ENCODE data around the gene PRKCE.
A peak's percentile ranks its signal among the peaks of the same experiment; 100 is the strongest.

The PRKCE gene

DNA sequence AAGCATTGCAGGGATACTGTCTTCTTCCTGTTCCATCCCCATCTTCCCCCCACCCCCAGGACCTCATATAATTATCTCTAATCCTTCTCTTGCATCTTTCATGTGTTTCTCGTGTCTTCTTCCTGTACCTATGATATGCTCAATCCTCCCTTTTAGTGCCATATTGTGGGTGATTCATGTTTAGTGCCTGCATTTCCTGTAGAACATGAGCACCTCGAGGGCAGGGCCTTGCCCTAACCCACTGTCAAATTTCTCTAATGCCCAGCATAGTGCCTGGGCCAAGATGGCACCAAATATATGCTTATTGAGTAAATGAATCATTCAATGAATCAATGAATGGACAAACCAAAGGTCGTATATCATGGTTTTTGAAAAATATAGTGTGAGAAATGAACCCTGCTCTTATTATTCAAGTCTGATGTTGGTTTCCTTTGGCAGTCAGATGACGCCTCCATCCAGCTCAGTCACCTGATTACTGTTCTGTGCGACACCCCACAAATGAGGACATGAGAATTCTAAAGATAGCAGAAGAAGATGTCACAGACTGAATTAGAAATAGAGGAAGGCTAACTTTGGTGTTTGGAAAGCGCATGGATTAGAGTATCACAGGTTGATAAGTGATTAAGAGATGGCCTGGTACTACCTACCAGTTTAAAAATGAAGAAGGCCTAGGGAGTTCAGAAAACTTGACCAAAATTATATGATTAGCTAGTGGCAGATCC lies 278.4 kb downstream of the PRKCE start:
- no peak overlapping the region for H3K4me3 Mint-ChIP-seq
- no peaks in the 10 kb centered on the region for H3K9me3 Mint-ChIP-seq
- peaks cover 5% of the 10 kb centered on the region for H3K27me3 Mint-ChIP-seq (ENCODE audit: low read depth)
- peak overlapping the region in 1 of 3 experiments; percentile 25 for H3K27ac Mint-ChIP-seq
- peaks cover 4% of the 10 kb centered on the region for H3K36me3 Mint-ChIP-seq (ENCODE audit: low read depth)
- H3K4me1 Mint-ChIP-seq = peaks cover 18% of the 10 kb centered on the region
- TF ChIP-seq, protein P1, sequence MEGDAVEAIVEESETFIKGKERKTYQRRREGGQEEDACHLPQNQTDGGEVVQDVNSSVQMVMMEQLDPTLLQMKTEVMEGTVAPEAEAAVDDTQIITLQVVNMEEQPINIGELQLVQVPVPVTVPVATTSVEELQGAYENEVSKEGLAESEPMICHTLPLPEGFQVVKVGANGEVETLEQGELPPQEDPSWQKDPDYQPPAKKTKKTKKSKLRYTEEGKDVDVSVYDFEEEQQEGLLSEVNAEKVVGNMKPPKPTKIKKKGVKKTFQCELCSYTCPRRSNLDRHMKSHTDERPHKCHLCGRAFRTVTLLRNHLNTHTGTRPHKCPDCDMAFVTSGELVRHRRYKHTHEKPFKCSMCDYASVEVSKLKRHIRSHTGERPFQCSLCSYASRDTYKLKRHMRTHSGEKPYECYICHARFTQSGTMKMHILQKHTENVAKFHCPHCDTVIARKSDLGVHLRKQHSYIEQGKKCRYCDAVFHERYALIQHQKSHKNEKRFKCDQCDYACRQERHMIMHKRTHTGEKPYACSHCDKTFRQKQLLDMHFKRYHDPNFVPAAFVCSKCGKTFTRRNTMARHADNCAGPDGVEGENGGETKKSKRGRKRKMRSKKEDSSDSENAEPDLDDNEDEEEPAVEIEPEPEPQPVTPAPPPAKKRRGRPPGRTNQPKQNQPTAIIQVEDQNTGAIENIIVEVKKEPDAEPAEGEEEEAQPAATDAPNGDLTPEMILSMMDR (IDR thresholded peaks at IDR 0.05; ENCODE audit: unreplicated experiment in 3 of 3) = no peak

DNA sequence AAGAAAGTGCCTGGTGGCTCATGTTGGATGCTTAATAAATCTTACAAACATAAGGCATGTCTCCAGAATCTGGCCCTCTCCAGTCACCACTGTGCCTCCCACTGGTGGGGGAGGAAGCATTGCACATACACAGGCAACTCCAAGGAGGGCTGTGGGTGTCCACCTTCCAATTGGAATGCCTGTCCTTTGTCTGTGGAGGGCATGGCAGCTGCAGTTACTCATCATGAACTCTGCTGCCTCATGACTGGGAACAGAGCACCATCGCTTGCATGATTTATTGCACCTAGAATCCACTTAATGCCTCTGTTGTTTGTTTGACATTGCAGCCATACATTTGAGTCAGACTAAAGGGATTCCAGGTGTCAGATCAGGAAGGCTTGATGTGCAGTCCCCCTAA lies 278.9 kb downstream of the PRKCE start:
- peak overlapping the region; percentile 6 to 67 (median 37) for H3K27ac Mint-ChIP-seq
- TF ChIP-seq, protein P1 (IDR thresholded peaks at IDR 0.05; ENCODE audit: unreplicated experiment in 3 of 3) = no peak
- no peak overlapping the region for H3K4me3 Mint-ChIP-seq
- H3K27me3 Mint-ChIP-seq (ENCODE audit: low read depth) = peaks cover 5% of the 10 kb centered on the region
- H3K9me3 Mint-ChIP-seq = no peaks in the 10 kb centered on the region
- peaks cover 4% of the 10 kb centered on the region for H3K36me3 Mint-ChIP-seq (ENCODE audit: low read depth)
- peaks cover 18% of the 10 kb centered on the region for H3K4me1 Mint-ChIP-seq

DNA sequence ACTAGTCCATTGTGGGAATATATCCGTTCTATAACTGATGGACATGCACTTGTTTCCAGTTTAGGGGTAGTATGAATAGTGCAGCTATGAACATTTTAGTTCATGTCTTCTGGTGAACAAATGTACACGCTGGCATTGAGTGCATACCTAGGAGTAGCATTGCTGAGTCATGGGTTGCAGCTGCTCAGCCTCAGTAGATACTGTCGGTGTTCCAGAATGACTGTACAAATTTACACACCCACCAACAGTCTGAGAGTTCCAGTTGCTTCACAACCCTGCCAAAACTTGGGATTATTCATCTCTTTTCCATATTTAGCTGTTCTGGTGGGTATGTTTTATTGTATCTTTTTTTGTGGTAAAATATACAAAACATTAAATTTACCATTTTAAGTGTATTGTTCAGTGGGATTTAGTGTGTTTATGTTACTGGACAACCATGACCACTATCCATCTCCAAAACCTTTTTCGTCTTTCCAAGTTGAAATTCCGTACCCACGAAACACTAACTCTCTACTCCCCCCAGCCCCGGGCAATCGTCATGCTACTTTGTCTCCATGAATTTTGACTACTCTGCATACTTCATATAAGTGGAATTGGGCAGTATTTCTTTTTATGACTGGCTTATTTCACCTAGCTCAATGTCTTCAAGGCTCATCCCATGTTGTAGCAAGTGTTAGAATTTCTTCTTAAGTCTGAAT lies 281.0 kb downstream of the PRKCE start:
- H3K27ac Mint-ChIP-seq = no peak overlapping the region
- H3K9me3 Mint-ChIP-seq = no peaks in the 10 kb centered on the region
- H3K27me3 Mint-ChIP-seq (ENCODE audit: low read depth) = peaks cover 5% of the 10 kb centered on the region
- H3K4me3 Mint-ChIP-seq = no peak overlapping the region
- TF ChIP-seq, protein P1 (IDR thresholded peaks at IDR 0.05; ENCODE audit: unreplicated experiment in 3 of 3) = no peak
- peaks cover 4% of the 10 kb centered on the region for H3K36me3 Mint-ChIP-seq (ENCODE audit: low read depth)
- peaks cover 25% of the 10 kb centered on the region for H3K4me1 Mint-ChIP-seq

DNA sequence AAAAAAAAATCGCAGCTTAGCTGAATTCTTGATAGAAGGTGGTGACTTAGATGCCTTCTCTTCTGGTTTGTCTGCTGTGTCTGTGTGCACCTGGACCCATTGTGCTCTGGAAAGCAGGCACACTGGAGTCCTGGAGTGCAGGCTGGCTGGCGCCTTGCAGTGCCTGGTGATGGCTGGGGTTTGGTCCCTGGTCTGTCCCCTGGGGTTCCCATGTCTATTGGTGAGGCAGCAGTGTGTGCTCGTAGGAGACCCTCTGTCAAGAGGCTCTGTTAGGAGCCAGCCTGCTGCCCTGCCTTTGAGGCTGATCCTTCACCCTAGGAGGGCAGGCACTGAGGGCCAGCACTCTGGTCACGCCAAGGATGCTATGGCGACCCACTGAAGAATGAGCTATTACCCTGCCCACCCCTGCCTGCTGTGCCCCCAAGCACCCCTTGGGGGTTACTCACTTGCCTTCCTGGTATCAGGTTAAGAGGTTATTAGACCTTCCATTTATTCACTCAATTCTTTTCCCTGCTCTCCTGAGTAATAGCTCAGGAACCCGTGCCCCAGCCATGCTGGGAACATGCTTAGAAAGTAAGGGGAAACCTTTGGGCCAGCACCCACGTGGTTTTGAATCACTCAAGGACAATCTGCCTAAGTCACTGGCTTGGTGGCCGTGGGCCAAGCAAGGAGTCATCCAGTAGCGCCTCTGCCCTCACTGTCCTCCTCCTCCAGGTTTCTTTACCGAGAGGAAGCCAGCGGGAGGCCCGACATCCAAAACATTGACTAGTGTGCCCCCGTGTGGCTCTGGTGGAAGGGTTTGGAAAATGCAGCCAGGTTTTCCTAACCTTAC lies 284.5 kb downstream of the PRKCE start:
- H3K36me3 Mint-ChIP-seq (ENCODE audit: low read depth) = peaks cover 4% of the 10 kb centered on the region
- no peaks in the 10 kb centered on the region for H3K27me3 Mint-ChIP-seq (ENCODE audit: low read depth)
- peak overlapping the region in 2 of 3 experiments; percentile 66 to 85 for H3K27ac Mint-ChIP-seq
- no peaks in the 10 kb centered on the region for H3K9me3 Mint-ChIP-seq
- H3K4me3 Mint-ChIP-seq = no peak overlapping the region
- H3K4me1 Mint-ChIP-seq = peaks cover 32% of the 10 kb centered on the region
- TF ChIP-seq, protein P1 (IDR thresholded peaks at IDR 0.05; ENCODE audit: unreplicated experiment in 3 of 3) = peak; percentile 76 to 85 (median 81)

DNA sequence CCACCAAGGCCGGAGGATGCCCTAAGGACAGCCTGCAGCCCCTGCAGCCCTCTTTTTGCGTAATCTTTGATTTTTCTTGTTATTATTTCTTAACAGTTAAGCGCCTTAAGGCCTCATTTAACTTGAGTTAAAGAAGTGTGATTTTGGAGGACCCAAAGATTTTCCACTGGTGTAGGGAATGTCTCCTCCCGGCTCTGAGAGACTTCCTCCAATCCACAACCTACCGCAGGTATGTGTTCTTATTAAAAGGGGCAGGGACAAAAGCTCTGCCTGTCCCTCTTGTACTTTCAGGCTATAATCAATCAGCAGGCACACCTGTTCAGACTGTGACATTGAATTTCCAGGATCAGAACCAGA lies 285.1 kb downstream of the PRKCE start:
- H3K27me3 Mint-ChIP-seq (ENCODE audit: low read depth) = no peaks in the 10 kb centered on the region
- H3K27ac Mint-ChIP-seq = peak overlapping the region in 2 of 3 experiments; percentile 66 to 85
- TF ChIP-seq, protein P1 (IDR thresholded peaks at IDR 0.05; ENCODE audit: unreplicated experiment in 3 of 3) = peak in 1 of 3 experiments; percentile 26
- no peak overlapping the region for H3K4me3 Mint-ChIP-seq
- H3K36me3 Mint-ChIP-seq (ENCODE audit: low read depth) = peaks cover 4% of the 10 kb centered on the region
- H3K4me1 Mint-ChIP-seq = peaks cover 36% of the 10 kb centered on the region
- H3K9me3 Mint-ChIP-seq = no peaks in the 10 kb centered on the region

Data from nephron (organoid).